Progenitor cell of endocrine pancreas (in vitro differentiated cells): ENCODE data around the gene COX7A2. TPM values are rescaled to one million over a fixed set of nuclear protein-coding genes. Genes with fewer than 3 reads are reported as not detected.

Source experiments
- DNase-seq: peaks from one replicate; pipeline ENCODE4 v3.0.0; 2021; ENCODE audit warnings: low spot score; ENCODE audit not compliant: unreplicated experiment
- H3K27ac Mint-ChIP-seq: 2 replicates; pipeline ENCODE4 v1.8.0; 2021; ENCODE audit warnings: mild to moderate bottlenecking, moderate library complexity, mixed read lengths
- H3K27me3 Mint-ChIP-seq: 2 replicates; pipeline ENCODE4 v1.8.0; 2021; ENCODE audit warnings: mixed read lengths
- H3K36me3 Mint-ChIP-seq: 2 replicates; pipeline ENCODE4 v1.8.0; 2022; ENCODE audit warnings: mixed read lengths; ENCODE audit not compliant: insufficient read depth
- H3K4me1 Mint-ChIP-seq: 2 replicates; pipeline ENCODE4 v1.8.0; 2021; ENCODE audit warnings: low read depth, mixed read lengths
- H3K4me3 Mint-ChIP-seq: 2 replicates; pipeline ENCODE4 v1.8.0; 2021; ENCODE audit warnings: low read depth, mild to moderate bottlenecking, moderate library complexity, mixed read lengths
- H3K9me3 Mint-ChIP-seq: 2 replicates; pipeline ENCODE4 v1.8.0; 2021; ENCODE audit warnings: low read depth, mixed read lengths
- CTCF ChIP-seq: fragments of 200-600 bp; sonication (generic); IDR thresholded peaks from one replicate; pipeline ENCODE4 v1.5.0; 2021; ENCODE audit warnings: antibody characterized with exemption, mild to moderate bottlenecking; ENCODE audit not compliant: unreplicated experiment
- total RNA-seq: library from RNA; stranded (reverse); gene quantifications from 2 replicates; pipeline ENCODE4 v1.2.1, GENCODE V29; 2021

The COX7A2 gene
- total RNA-seq, 1 donor from 2014 or later, result 311 TPM

- Mint-ChIP-seq H3K4me3 (no peak within 1 kb of the TSS), H3K4me1 (peaks cover 31% of the 10 kb centered on the region)
Observed at GRCh38 chr6:75284632-75285282, 41.2 kb upstream of the COX7A2 start, which contains the start of gene TMEM30A. Gene TMEM30A (minus strand): TSS chr6:75284792. CDS start chr6:75284638, 154 bp downstream.

GRCh38 chr6:75283907-75284631 lies 40.5 kb upstream of the COX7A2 start:
- Mint-ChIP-seq H3K9me3 (no peaks in the 10 kb centered on the region), H3K4me3 (no peak overlapping the region), H3K27ac (no peak overlapping the region), H3K36me3 (no peaks in the 10 kb centered on the region), H3K27me3 (no peaks in the 10 kb centered on the region), H3K4me1 (peaks cover 35% of the 10 kb centered on the region)
- no peak for TF ChIP-seq CTCF
- peak; percentile 21 for DNase-seq

More at GRCh38 chr6:75284632-75285282, 41.2 kb upstream of the COX7A2 start, which contains the start of gene TMEM30A:
- Mint-ChIP-seq H3K27me3 (no peaks in the 10 kb centered on the region), H3K9me3 (no peaks in the 10 kb centered on the region), H3K36me3 (no peaks in the 10 kb centered on the region), H3K27ac (no peak within 1 kb of the TSS)
- peak; percentile 88 for DNase-seq
- TF ChIP-seq CTCF, result no peak

- no peak for TF ChIP-seq CTCF
- Mint-ChIP-seq H3K27me3 (no peaks in the 10 kb centered on the region), H3K36me3 (no peaks in the 10 kb centered on the region), H3K27ac (peak overlapping the region; percentile 51), H3K4me1 (peaks cover 40% of the 10 kb centered on the region), H3K9me3 (no peaks in the 10 kb centered on the region), H3K4me3 (no peak overlapping the region)
- DNase-seq, result no peak
Observed at GRCh38 chr6:75282706-75283105, 39.1 kb upstream of the COX7A2 start.

- no peak overlapping the region for H3K27ac Mint-ChIP-seq
- peaks cover 35% of the 10 kb centered on the region for H3K4me1 Mint-ChIP-seq
- DNase-seq, result no peak
- H3K9me3 Mint-ChIP-seq, result no peaks in the 10 kb centered on the region
- peak overlapping the region; percentile 51 for H3K4me3 Mint-ChIP-seq
- TF ChIP-seq CTCF, result no peak
- H3K36me3 Mint-ChIP-seq, result peaks cover 4% of the 10 kb centered on the region
- no peaks in the 10 kb centered on the region for H3K27me3 Mint-ChIP-seq
Observed at GRCh38 chr6:75281653-75282052, 38.1 kb upstream of the COX7A2 start.

GRCh38 chr6:75280131-75280855 lies 36.7 kb upstream of the COX7A2 start:
- Mint-ChIP-seq H3K36me3 (peaks cover 6% of the 10 kb centered on the region), H3K27me3 (no peaks in the 10 kb centered on the region), H3K9me3 (peaks cover under 1% of the 10 kb centered on the region), H3K4me3 (peak overlapping the region; percentile 6), H3K27ac (peak overlapping the region; percentile 68), H3K4me1 (peaks cover 35% of the 10 kb centered on the region)
- no peak for DNase-seq
- TF ChIP-seq CTCF, result no peak
